ENCODE results near the gene ZNF155. TPM values are rescaled to one million over a fixed set of nuclear protein-coding genes. Genes with fewer than 3 reads are reported as not detected.
A peak's percentile ranks its signal among the peaks of the same experiment; 100 is the strongest.

ZNF155 gene
- total and polyA plus RNA-seq, 10 of the 15 experiments (the other 5 are each of a cell fraction or from before 2014, with no cell fraction given) = 2.4 to 12.2 (median 5.6) TPM

DNA sequence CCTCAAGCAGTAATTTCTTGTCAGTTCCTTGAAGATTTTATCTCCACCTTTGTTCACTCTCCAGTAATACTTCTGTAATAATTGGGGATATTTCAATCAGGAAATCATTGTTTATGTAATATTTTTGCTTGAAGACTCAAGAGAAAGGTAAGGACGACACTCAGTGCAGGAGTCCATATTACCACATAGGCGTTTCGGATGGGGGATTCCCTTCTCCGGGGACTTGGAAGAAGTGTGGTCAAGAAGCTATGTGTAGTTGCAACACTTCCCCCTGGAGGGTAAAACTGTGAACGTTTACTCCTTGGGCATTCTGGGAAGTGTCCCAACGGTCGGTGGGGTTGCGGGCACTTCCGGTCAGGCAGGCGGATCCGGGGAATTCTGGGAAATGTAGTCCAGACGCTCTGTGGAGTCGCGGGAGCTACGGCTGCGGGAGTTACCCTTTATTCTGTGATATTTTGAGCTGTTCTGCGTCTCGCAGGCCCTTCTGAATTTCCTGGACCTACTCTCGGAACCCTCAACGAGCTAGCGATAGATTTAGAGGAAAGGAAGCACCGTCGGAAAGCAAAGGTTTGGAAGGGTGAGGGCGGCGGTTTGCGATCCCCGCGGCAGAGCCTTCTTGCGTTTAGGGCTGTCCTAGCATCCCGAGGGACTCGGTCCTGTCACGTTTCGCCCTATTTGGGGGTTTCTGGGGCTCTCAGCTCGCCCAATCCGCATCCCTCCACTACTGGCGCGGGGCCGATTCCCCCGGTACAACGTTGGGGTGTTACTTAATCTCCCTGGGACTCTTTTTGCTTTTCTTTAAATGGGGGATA lies 32.9 kb upstream of the ZNF155 start, which contains the start of gene ZNF221 (continued):
- TF ChIP-seq, protein P1, sequence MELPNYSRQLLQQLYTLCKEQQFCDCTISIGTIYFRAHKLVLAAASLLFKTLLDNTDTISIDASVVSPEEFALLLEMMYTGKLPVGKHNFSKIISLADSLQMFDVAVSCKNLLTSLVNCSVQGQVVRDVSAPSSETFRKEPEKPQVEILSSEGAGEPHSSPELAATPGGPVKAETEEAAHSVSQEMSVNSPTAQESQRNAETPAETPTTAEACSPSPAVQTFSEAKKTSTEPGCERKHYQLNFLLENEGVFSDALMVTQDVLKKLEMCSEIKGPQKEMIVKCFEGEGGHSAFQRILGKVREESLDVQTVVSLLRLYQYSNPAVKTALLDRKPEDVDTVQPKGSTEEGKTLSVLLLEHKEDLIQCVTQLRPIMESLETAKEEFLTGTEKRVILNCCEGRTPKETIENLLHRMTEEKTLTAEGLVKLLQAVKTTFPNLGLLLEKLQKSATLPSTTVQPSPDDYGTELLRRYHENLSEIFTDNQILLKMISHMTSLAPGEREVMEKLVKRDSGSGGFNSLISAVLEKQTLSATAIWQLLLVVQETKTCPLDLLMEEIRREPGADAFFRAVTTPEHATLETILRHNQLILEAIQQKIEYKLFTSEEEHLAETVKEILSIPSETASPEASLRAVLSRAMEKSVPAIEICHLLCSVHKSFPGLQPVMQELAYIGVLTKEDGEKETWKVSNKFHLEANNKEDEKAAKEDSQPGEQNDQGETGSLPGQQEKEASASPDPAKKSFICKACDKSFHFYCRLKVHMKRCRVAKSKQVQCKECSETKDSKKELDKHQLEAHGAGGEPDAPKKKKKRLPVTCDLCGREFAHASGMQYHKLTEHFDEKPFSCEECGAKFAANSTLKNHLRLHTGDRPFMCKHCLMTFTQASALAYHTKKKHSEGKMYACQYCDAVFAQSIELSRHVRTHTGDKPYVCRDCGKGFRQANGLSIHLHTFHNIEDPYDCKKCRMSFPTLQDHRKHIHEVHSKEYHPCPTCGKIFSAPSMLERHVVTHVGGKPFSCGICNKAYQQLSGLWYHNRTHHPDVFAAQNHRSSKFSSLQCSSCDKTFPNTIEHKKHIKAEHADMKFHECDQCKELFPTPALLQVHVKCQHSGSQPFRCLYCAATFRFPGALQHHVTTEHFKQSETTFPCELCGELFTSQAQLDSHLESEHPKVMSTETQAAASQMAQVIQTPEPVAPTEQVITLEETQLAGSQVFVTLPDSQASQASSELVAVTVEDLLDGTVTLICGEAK (IDR thresholded peaks at IDR 0.05; ENCODE audit: borderline replicate concordance) = peak; percentile 92
- peak; percentile 62 for TF ChIP-seq RELA (IDR thresholded peaks at IDR 0.05; ENCODE audit: borderline replicate concordance, partially characterized antibody)
- TF ChIP-seq SMC3 (IDR thresholded peaks at IDR 0.05; ENCODE audit: borderline replicate concordance, low read length) = no peak
- no peak for TF ChIP-seq EGR1 (IDR thresholded peaks at IDR 0.05; ENCODE audit: borderline replicate concordance in 1 of 2, low read depth in 2 of 2, low read length in 2 of 2)
- peak; percentile 89 to 93 for TF ChIP-seq IKZF2 (IDR thresholded peaks at IDR 0.05)
- TF ChIP-seq RUNX3 (IDR thresholded peaks at IDR 0.05; ENCODE audit: low read length) = peak; percentile 74
- TF ChIP-seq FOXM1 (IDR thresholded peaks at IDR 0.05; ENCODE audit: low read depth, low read length) = no peak
- TF ChIP-seq MEF2B (IDR thresholded peaks at IDR 0.05; ENCODE audit: partially characterized antibody, poor library complexity, severe bottlenecking) = peak; percentile 73
- TF ChIP-seq, protein P2, sequence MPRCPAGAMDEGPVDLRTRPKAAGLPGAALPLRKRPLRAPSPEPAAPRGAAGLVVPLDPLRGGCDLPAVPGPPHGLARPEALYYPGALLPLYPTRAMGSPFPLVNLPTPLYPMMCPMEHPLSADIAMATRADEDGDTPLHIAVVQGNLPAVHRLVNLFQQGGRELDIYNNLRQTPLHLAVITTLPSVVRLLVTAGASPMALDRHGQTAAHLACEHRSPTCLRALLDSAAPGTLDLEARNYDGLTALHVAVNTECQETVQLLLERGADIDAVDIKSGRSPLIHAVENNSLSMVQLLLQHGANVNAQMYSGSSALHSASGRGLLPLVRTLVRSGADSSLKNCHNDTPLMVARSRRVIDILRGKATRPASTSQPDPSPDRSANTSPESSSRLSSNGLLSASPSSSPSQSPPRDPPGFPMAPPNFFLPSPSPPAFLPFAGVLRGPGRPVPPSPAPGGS (IDR thresholded peaks at IDR 0.05; ENCODE audit: borderline replicate concordance, insufficient read depth, low read depth, low read length, poor library complexity, severe bottlenecking) = no peak
- no peak for TF ChIP-seq SMAD1 (IDR thresholded peaks at IDR 0.05; ENCODE audit: low read depth, partially characterized antibody)
- no peak for TF ChIP-seq EZH2 (IDR thresholded peaks at IDR 0.05; ENCODE audit: borderline replicate concordance, control insufficient read depth, low read depth, low read length)
- peak; percentile 40; the same call in 1 of the 2 replicates for TF ChIP-seq SPI1 (IDR thresholded peaks at IDR 0.05; ENCODE audit: borderline replicate concordance, insufficient read depth, low read depth, low read length)
- TF ChIP-seq PAX8 (IDR thresholded peaks at IDR 0.05) = no peak
- TF ChIP-seq ETV6 (conservative IDR thresholded peaks at IDR 0.05 in 1 of 2, IDR thresholded peaks at IDR 0.05 in 1 of 2; ENCODE audit: borderline replicate concordance in 1 of 2, low read depth in 1 of 2) = 0 out of 4 replicates have a peak, but pooled peaks of 1 of the 2 experiments have one; percentile 46
- TF ChIP-seq NR2C2 (IDR thresholded peaks at IDR 0.05; ENCODE audit: borderline replicate concordance, control insufficient read depth, insufficient read length, low read depth) = no peak
- TF ChIP-seq WRNIP1 (IDR thresholded peaks at IDR 0.05; ENCODE audit: borderline replicate concordance, low read depth, low read length) = 0 out of 2 replicates have a peak, but pooled peaks have one; percentile 46
- TF ChIP-seq ZNF384 (IDR thresholded peaks at IDR 0.05; ENCODE audit: borderline replicate concordance, low read depth, low read length) = no peak
- no peak for TF ChIP-seq NFIC (IDR thresholded peaks at IDR 0.05; ENCODE audit: low read depth, low read length)
- TF ChIP-seq, protein P3, sequence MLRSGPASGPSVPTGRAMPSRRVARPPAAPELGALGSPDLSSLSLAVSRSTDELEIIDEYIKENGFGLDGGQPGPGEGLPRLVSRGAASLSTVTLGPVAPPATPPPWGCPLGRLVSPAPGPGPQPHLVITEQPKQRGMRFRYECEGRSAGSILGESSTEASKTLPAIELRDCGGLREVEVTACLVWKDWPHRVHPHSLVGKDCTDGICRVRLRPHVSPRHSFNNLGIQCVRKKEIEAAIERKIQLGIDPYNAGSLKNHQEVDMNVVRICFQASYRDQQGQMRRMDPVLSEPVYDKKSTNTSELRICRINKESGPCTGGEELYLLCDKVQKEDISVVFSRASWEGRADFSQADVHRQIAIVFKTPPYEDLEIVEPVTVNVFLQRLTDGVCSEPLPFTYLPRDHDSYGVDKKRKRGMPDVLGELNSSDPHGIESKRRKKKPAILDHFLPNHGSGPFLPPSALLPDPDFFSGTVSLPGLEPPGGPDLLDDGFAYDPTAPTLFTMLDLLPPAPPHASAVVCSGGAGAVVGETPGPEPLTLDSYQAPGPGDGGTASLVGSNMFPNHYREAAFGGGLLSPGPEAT (IDR thresholded peaks at IDR 0.05; ENCODE audit: low read depth) = peak; percentile 75
- TF ChIP-seq NR2C1 (IDR thresholded peaks at IDR 0.05) = peak; percentile 78
- 0 out of 2 replicates have a peak, but pooled peaks have one; percentile 21 for TF ChIP-seq PML (IDR thresholded peaks at IDR 0.05; ENCODE audit: low read length)
- no peak for TF ChIP-seq ZNF24 (IDR thresholded peaks at IDR 0.05)
